GM03348 (cell line): ENCODE data around the gene CCDC197.

ENCODE experiments used
- DNase-seq: peaks from one replicate; pipeline ENCODE4 v3.0.0; 2012; ENCODE audit warnings: low spot score

CCDC197 gene

DNA sequence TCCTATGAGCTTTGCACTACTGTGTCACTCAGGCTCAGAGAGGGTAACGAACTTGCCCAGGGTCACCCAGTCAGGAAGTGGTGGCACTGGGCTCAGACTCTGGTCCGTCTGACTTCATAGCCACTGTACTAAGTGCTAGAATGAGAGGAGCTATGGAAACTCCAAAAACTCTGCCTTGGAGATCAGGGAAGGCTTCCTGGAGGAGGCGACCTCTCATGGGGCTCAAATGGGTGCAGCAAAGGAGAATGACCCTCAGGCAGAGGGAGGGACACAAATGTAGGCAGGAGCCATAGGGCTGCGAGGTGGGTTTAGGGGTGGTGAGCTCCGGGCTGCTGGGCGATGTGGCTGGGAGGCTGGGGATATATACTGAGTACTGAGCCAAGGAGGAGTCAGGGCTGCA is 3.2 kb downstream of the CCDC197 start:
- DNase-seq = no peak

DNA sequence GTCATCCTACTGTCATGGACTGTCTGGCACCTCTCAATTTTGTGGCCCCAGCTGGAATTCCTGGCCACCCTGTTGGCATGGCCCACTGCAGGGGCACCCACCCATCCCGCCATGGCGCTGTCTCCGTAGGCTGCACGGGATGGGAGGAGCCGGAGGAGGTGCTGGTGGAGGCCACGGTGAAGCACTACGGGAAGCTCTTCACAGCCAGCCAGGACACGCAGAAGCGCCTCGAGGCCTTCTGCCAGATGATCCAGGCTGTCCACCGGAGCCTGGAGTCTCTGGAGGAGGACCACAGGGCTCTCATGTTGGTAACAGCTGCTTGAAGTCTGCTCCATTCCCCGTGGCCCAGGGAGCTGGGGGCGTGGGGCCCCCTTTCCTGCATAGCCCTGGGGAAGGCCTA is 3.9 kb downstream of the CCDC197 start:
- peak; percentile 38 for DNase-seq

DNA sequence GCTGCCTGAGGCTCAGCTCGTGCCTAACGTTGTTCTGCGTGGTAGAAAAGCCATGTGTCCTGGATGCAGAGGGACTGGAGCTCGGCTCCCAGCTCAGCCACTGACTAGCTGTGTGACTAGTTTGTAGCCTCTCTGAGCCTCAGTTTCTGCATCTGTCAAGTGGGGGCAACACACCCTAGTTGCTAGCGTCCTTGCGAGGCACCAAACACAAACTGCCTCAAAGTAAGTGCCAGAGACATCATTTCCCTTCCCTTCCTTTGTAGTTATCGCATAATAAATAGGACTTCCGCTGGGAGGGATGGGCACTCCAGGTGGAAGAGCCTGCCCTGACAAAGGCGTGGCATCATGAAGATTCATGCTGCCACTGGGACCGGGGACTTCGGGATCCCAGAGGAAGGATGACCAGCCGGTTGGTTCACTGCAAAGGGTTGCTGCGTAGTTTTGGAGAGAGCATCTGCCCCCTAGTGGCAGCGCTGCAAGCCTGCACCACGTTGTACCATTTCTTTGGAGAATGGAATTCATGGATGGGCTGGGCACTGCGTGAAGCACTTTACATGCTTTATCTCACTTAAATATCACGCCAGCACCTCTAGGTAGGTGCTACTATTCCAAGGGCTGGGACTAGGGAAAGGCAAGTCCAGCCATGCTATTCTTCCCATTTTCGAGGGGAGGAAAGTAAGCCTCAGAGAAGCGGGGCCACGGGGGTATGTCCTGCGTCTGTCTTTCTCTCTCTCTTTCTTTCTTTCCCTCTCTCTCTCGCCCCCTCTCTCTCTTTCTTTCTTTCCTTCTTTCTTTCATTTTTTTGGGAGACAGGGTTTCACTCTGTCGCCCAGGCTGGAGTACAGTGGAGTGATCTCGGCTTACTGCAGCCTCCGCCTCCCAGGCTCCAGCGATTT is 4.6 kb downstream of the CCDC197 start:
- peak; percentile 87 for DNase-seq

DNA sequence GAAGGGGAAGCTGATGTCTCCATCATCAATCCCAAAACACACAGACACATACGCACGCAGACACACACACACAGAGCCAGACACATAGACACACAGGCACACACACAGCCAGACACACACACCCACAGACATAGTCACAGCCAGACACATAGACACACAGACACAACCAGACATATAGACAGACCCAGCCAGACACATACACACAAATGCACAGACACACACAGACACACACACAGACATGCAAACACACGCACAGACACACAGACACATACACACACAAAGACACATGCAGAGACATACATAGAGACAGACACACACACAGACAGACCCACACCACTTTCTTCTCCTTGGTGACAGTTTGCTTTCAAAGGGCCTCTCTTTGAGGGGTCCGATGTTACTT is 6.3 kb downstream of the CCDC197 start:
- DNase-seq = no peak

DNA sequence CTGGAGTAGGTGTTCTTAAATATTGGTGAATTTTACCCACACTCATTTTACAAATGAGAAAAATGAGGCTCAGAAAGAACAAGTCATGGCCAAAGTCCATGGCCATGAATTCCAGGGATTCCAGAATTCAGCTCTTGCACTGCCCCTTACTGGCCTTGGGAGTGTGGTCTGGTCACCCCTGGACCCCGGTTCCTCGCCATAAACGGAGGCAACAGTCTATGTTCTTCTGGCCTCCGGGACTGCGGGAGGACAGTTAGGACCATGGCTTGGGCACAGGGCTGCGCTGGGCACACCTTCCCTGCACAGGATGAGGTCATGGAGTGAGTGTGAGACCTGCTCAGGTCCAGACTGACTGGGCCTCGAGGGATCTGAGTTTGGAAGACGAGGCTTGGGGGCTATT is 6.9 kb downstream of the CCDC197 start:
- DNase-seq = no peak

DNA sequence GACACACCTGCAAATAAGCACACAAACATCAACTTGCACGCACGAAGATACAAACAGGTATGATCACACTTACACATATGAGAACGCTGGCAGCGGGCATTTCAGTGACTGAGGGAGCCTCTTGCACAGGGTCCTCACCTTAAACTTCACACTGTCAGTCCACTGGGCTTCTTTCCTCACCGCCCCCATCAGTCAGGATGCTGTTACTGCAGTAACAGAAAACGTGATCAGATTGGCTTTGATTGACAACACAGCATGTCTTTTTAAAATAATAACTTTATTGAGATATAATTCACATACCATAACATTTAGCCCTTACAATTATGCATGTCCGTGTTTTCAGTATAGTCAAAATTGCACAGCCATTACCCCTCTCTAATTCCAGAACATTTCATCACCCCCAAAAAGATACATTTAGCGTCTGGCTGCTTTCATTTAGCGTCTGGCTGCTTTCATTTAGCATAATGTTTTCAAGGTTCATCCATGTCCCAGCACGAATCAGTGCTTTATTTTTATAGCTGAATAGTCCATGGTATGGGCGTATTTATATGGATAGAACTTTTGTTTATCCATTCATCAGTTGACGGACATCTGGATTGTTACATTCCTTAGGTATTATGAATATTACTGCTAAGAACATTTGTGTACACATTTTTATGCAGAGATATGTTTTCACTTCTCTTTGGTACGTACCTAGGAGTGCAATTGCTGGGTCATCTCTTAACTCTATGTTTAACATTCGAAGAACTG is 8.4 kb downstream of the CCDC197 start:
- no peak for DNase-seq

DNA sequence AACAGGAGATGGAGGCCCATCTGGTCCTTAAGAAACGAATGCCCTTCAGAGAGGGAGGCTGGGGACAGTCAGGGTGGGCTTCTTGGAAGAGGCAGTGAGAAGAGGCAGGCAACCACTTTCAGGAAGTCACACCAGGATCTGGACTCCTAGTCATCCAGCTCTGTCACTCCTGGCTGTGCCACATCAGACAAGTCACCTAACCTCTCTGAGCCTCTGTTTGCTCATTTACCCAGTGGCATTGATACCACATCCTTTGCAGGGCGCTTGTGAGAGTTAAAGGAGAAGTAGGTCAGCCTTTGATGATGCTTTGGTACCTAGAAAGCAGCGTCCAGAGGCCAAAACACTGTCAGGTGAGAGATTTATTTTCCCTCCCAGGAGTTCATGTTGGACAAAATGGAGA is 11.1 kb downstream of the CCDC197 start:
- DNase-seq = no peak

DNA sequence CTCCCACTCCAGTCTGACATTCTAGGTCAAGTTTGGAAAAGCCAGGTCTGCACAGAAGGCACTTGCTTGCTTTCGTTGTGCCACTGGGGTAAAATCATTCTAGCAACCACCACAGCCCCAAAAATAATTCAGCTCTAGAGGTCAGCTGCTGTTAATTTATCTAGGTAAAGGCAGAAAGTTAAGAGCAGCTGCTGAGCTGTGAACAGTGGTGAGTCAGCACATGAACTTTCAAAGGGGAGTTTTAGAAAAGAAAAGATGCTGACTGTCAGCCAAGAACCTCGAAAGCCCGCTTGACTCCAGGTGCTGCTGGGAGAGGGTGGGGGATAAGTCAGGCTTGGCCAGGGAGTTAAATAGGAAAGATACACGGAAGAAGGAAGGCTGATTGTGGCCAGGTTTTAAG is 12.7 kb downstream of the CCDC197 start:
- peak; percentile 50 for DNase-seq

DNA sequence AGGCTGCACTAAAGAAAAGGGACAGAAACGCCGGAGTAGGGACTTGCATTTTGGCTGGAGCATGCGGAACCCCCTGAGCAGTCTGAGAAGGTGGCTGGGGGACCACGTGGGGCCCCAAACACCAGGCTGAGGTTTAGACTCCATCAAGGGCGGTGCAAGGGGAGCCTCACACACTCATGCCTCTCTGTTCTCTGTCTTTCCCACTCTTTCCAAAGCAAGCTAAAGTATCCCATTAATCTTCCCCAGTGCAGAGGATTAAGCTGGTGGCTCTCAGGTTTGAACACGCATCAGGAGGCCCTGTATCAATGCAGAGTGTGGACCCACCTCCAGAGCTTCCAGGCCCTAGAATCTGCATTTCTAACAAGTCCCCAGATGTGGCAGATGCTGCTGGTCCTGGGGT is 13.5 kb downstream of the CCDC197 start:
- no peak for DNase-seq

DNA sequence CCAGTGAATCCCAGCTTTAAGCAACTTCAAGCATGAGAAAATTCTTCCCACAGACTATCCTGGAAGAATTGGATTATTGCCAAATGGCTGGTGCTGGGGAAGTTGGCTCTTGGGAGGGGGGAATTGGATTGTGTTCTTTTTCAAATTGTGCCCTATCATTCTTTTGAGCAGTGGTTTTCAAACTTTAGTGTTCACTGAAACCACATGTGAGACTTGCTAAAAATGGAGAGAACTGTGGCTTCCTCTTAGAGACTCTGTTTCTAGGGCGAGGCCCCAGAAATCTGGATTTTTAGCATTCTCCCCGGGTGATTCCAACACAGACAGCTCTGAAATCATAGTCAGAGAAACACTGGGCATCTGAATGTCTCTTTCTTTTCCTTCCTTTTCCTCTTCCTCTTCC is 14.7 kb downstream of the CCDC197 start:
- peak; percentile 62 for DNase-seq

DNA sequence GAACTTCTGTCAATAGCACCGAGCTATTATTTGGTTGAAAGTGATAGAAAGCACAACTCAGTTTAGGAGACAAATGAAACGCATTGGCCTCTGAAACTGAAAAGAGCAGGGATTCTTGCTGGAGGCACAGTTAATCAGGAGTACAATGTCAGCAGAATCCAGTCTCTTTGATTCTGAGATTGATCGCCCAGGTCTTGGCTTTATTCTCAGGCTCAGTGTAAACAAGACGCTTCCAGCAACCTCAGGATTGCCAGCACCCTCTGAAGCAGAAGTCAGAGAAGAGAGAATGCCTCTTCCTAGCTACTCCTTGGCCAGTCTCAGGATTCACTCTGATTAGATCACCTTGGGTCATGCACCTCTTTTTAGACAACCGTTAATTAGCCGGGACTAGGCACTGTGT is 17.3 kb downstream of the CCDC197 start:
- DNase-seq = no peak

DNA sequence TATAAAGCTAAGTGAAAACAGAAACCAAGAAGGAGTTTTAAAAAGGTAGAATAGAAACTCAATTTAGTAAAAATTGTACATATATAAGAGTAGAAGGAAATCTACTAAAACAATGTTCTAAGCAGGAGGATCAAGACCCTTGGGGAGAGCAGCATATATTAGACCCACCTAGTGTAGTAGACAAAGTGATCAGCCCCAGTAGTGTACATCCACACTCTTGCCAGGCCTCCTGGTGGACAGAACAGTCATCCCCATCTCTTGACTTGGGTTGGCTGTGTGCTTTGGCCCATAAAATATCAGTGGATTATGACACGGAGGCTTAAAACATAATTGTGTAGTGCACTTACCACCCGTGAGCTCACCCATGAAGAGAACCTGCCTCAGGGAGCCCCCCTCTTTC is 18.1 kb downstream of the CCDC197 start:
- no peak for DNase-seq

DNA sequence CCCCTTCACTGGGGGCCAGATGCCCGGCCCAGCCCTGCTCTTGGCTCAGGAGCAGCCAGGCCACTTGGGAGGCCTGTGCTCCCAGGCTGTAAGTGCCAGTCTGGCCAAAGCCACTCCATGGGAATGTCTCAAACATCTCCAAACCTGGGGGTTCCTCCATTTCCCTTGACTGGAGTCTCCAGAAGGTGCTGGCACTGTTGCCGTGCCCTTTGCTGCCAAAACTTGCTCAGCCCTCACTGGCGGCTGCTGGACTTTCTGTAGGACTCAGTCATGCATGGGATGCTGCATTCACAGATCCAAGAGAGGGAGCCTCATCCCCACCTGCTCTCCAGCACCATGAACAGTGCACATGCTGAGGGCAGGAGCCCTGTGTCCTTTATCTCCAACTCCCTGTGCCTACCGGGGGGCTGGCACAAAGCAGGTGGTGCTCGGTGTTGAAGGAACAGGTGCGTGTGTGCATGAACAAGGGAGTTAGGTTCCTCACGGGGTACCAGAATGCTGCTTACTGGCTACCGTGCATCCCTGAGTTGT is 19.4 kb downstream of the CCDC197 start:
- no peak for DNase-seq

DNA sequence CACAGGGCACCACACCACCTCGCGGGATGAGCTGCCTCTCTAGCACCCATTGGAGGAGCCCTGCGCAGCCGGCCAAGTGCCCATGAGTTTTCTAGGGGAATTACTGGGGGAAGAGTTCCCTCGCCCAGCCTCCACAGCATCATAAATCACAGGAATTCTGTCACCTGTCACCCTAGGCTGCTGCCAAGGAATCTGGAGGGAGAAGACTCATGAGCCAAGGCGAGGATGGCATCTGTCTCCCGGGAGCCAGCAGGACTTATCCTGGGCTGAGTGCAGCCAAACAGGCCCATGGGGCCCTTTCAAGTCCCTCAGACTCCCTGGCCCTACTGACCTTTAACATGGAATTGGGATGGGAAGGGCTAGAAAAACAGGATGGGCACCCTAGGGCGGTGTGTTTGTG is 21.2 kb downstream of the CCDC197 start:
- no peak for DNase-seq

DNA sequence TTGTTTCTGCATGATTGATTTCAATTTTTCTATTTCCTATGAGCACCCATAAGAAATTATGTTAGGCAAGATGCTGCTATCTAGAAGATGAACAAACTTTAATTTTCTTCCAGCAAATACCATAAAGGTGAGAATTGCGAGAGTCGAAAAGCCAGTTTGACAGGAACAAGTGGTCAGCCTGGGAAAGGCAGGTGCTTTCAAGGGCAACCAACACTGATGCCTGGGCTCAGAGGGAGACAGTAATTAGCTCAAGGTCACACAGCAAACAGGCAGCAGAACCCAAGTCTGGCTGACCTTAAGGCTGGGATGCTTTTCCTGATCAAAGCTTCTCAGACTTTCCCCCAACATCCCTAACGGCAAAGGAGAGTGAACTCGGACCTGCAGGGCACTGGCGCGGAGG is 22.2 kb downstream of the CCDC197 start:
- no peak for DNase-seq

DNA sequence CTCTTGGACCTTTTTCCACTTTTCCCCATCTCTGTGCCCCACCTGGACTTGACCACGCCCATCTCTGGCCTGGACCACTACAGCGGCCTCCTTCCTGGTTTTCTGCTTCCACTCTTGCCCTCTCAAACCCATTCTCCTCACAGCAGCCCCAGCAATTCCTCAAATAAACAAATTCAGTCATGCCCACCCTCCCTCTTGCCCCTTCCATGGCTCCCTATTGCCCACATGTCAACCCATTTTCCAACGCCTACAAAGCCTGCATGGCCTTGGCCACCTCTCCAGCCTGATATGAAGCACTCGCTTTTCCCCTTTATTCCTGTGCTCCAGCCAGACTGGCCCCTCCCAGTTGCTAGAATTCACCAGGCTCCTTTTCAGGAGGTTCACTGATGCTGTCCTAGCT is 23.2 kb downstream of the CCDC197 start:
- DNase-seq = no peak

DNA sequence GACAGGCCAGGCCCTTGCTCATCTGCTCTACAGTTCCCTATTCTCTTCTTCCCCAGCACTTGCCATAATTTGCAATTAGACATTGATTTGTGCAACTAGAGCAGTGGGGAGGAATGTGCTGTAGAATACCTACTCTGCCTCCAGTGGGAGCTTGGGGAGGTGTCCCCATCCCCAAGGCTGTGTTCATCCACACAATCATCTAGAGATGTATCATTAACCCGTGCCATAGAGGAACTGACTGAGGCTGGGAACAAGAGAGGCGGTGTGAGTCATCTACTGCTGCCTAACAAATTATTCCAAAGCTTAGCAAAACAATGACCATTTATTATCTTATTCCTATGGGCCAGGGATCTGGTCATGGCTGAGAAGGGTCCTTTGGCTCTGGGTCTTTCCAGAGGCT is 23.9 kb downstream of the CCDC197 start:
- no peak for DNase-seq

DNA sequence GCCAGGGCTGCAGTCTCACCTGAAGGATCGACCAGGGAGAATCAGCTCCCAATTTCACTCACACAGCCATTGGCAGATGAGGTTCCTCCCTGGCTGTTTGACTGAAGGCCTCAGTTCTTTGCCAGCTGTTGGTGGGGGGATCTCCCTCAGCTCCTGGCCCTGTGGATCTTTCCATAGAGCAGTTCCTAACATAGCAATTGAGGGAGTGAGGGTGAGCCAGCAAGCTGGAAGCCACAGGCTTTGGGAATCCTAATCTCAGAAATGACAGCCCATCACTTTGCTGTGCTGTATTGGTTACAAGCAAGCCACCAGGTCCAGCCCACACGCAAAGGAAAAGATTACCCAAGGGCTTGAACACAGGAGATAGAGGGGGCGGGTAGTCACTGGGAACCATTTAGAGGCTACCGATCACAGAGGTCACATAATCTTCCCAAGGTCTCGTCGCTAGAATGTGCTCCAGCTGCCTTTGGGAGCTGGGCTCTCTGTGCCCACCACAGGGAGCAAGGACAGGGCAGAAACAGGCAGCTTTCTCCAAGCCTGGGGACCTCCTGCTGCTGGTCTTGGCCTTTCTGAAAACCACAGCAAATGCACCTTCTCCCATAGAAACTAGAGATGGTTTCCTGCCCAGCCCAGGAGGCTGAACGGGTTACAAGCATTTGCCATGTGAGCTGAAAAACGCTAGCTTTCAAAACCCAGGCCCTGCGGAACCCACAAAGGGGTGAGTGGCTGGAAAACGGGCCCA is 24.5 kb downstream of the CCDC197 start:
- DNase-seq = no peak

DNA sequence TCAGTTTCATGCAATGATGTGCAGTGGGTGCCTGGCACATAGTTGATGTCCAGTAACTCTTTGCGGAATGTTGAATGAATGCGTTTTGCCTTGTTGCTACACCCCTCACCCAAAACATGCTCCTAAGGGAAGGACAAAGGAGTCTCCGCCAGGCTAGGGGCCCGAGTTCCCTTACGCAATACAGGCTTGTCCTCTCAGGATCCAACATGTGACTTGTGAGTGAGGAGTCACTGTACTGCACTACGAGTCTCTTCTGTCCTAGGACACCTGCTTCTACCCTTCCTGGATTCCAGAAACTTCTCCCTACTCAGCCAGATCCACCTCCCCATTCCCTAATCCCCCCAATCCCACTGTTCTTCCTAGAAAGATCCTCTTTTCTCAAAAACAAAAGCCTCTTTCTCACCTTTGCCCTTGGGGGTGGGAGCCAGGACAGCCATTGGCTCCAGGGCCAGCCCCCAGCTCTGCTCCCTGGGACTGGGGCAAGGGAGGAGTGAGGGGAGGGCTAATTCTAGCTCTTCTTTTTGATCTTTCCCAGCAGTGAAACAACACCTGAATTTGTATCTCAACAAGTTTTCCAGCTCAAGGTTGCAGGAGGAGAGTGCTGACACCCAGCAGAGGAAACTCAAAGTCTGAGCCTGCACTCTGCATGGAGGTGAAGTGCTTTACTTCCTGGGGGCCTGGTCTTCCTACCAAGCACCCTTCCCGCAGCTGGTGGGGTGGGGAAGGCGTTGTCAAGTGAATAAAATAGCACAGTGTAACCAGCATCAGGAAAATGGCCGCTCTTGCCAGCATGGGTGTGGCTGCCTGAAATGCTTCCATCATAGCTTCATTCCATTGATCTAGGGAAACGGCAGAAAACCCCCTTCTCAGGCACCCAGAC is 25.7 kb downstream of the CCDC197 start:
- DNase-seq = no peak

DNA sequence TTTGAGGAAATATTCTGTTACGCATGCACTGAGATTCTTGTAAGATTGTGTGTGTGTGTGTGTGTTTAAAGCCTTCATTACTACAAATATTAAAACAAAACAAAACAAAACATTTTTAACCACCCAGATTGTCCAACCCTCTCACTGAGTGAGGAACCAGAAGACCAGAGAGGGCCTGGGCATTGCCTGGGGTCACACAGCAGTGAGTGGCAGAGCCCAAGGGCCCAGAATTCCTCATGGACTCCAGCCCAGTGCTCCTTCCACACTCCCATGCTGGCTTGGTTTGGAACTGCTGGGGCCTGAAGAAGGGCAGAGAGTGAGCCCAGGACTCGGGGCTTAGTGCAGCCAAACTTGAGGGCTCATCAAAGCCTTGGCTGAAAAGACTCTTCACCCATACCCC is 27.4 kb downstream of the CCDC197 start:
- DNase-seq = no peak

DNA sequence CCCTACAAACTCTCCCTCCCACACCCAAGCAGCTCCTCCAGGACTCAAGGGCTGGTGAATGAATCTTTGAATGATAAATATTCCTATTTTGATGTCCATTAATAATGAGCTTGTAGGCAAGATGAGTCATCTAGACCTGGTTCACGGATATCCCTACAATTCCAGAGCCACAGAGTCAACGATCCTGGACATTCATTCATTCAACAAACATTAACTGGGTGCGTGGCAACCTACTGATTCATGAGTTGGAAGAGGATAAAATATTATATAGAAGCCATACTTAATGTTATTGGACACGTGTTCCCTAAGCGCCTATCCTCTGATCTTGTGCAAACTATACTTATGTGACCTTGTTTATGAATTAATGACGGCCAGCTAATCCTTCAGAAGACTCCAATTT is 28.6 kb downstream of the CCDC197 start:
- DNase-seq = no peak
